Stimulated activated CD8-positive, alpha-beta memory T cell treated with anti-CD3 and anti-CD28 coated beads, Interleukin-15, amount 100 ng/mL, for 4 hours (primary cell): ENCODE results near the gene TCF20.
A peak's percentile ranks its signal among the peaks of the same experiment; 100 is the strongest.

Experiments used
- DNase-seq, 2 donors: peaks; one replicate each; pipeline ENCODE4 v3.0.0-alpha.2; 2020; ENCODE audit warnings: low read depth in 2 of 2

Gene TCF20

DNA sequence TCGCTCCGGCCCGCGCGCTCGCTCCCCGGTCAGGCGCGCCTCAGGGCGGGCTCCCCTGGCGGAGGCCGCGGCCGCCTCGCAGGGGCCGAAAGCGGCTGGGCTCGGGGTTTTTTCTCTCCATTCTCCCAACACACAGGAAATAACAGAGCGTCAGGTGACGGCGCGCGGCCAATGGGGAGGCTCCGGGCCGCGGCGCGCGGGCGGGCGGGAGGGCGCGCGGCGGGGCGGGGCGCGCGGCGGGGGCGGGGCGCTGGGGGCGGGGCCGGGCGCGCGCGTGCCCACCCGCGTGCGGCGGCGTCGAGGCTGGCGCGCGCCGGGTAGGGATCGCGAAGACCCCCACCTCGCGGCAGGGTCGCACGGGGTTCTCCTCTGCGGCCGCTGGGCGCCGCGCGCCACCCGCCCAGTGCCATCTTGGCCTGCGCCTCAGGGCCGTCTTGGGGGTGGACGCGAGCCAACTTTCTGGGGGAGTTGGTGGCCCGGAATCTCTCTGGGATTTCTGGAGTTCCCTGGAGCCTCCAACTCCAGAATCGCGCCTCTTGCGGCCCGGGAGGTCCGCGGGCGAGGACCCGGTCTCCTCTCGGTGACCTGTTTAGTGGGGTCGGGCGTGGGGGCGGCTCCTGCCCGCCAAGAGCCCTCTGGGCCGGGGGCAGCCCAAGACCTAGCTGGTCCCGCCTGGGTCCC, at the start of gene TCF20:
TCF20 (minus strand) TSS at position 144 of the 681 bp plus-strand sequence. CDS start 55,348 bp downstream, outside the sequence.
- peak; percentile 56 to 61 for DNase-seq

DNA sequence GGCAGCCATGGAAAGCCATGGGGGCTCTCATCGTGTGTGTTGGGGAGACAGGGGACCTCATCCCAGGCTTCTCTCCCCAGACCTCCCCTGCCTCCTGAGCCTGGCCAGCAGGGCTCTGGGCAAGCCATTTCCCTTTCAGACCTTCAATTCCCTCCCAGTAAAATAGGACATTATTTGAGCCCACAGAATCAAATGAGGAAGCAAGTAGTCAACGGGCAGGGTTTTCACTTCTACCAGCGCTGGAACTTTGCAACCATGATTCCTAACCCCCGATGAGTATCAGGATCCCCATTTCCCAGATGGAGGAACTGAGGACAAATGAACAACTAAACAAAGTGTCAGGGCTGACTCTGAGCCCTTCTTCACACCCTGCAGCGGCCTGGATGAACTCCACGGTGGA, 48.9 kb upstream of the TCF20 start:
- no peak for DNase-seq

DNA sequence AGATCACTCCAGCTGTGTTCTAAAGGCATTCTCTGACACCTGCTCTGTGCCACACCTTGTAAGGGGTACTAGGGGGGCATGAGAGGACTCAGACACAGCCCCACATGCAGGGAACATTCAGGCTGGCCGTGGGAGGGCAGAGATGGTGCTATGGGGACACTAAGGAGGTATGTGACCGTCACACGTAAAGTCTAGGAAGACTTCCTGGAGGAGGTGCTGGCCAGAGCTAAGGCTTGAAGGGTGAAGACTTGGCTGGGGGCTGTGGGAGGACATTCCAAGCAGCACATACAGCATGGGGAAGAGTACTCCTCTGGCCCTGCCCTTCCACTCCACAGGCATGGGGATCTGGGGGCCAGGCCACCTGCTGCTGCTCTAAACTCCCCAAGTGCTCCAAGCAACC, 48.5 kb upstream of the TCF20 start:
- no peak for DNase-seq

DNA sequence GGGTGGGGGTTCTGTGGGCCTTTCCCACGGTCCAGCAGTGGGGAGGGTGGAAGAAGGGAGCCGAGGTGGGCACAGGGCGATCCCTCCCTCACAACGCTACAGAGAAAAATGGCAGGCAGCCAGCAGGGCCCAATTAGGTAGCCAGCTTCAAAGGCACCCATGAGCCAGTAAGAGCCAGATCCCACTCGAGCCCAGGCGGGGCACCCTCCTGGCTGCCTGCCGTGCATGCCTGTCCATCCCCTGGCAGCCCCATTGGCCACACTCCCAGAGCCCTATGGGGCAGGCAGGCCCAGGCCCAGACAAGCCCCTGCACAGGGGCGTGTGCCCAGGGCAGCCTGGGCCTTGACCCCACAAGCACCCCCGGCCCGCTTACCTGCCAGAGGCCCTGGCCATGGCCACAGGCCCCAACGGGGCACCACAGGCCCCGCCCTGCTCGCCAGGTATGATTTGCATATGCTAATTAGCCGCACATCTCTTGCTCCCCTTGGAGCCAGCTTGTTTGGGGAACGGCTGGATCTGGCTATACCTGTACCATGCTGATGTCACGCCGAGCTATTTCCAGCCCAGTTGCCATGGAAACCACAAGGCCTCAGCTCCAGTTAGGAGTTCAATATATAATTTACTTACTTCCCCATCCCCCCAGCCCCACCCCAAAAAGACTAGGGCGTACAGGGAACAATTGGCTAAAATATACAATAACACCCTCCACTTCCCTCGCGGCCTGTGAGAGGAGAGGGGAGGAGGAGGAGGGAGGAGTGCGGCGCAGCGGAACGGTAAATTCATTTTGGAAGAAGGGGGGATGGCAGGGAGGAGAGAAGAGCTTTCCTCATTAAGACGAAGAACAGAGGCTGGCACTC, 47.5 kb upstream of the TCF20 start:
- DNase-seq, result no peak

DNA sequence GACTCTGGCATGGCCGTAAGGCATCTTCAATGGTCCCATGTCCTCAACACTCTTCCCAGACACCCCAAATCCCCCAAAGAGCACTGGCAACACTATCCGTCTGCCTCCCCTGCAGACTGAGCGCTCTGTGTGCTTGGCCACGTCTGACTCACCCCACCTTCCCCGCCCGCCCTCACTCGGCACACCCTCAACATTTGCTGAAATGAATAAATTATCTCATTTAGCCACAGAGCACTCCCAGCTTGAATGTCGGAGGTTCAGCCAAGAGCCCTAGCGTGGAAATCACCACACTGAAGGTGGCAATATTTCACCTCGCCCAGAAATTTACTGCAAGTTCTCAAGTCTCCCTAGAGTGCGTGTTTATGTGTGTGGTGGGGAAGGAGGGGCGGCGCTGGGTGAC, 46.6 kb upstream of the TCF20 start:
- DNase-seq, result peak; percentile 39 to 44

DNA sequence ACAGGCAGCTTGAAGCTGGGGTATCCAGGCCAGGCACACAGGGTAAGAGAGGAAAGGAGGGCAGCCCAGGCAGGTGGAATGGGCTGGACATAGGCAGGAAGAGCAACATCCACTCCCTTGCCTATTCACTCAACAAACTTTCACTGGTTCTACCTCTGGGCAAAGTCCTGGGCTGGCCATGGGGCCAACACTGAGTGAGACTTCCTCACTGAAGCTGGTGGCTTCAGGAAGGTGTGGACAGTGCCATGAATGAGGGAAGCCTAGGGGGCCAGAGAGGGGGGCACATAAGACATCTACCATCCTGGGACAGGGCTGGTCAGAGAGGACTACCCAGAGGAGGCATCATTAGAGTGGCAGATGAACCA, 44.9 kb upstream of the TCF20 start:
- DNase-seq, result no peak

DNA sequence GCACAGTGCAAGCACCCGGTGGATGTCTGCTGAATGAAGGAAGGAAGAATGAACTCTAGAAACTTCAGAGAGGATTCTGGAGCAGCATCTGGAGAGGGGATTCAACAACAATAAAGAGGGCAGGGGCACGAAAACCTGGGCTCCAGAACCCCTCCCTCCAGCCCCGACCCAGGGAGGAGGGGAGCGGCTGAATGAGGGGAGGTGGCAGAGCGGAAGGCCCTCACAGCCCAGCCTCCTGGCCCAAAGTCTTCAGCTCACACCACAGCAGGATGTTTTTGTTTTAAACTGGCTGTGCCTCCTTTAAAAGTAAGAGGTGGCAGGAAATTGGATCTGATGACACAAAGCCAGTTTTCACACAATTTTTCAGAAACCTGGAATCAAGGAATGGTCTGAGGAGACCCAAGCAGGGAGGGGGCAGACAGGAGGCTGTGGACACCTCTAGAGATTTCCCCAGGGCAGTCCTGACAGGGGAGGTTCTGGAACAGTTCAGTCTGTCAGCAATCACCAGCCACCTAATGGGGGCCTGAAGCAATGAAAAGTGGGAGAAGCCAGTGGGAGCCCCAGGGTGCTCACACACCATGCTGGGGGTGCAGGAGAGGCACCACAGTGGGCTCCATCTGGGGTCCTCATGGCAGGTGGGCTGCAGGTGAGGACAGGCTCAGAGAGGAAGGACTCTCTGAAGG, 44.4 kb upstream of the TCF20 start:
- DNase-seq, result no peak

DNA sequence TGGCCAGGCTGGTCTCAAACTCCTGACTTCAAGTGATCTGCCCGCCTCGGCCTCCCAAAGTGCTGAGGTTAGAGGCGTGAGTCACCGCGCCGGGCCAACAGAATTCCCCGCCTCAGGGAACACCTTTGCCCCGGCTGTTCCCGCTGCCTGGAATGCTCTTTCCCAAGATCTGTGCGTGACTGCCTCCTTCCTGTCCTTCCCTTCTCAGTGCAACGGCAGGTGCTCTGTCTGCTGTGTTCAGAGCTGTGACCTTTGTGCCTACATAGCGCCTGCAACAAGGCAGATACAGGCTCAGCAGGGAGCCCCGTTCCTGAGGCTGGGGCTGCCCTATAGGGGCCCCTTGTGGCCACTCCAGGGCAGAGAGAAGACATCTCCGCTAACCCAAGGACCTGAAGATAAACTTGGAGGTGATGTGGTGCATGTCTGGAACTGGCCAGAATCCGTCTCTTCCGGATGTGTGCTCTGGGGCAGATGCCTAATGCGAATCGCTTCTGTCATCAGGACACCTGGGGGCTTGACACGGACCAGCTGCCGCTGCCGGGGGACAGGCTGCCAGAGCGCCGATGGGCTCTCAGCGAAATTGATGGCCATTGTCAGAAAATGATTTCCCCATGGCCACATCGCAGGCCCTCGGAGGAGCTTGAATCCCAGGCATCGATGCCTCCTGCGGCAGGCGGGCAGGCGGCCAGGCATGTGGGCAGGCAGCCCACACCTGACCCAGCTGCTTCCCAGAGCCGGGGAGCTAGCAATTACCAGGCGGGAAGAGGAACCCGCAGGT, 43.5 kb upstream of the TCF20 start:
- no peak for DNase-seq

DNA sequence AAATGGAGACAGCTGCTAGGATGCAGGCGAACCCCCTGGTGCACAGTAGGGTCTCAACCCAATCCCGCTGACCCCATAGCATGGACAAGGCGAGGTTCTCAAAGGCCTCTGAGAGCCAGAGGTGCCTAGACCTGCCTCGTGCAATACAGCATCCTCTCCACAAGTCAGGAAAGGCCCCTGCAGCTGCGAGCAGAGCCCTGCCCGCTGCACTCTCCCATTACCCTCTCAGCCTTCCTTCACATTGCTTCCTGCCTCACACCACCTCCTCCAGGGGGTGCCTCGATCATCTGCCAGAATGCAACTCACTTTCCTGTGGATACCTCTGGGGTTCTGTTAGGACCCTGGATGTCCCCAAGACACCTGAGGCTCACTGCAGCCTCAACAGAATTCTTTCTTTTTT, 42.8 kb upstream of the TCF20 start:
- no peak for DNase-seq

DNA sequence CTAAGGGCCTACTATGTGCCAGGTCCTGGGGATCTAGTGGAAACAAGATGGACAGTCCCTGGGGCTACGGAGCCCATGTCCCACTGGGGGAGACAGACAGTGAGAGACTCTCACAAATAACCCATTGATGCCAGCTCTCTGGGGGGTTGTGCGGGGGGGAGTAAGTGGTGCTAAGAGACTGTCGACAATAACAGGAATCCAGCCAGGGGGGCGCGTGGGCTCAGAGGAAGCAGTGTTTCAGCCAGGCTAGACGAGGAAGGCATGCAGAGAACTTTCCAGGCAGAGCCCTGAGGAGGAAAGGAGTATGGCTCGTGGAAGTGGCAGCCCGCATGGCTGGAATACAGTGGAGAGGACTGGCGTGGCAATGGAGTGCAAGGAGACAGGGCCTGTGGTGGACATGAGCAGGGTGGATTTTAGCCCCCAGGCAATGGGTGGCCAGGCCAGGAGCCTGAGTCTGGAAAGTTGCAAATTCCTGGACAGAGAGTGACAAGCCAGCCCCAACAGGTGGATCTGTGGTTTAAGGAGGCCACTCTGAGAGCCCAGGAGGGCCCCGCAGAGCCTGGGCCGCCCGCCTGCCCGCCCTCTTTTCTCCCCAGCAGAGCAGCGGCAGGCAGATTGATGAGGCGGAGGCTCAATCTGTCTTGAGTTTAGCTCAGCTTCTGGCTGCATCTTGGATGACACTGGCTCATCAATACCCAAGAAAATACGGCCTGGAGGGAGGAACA, 40.0 kb upstream of the TCF20 start:
- DNase-seq, result no peak

DNA sequence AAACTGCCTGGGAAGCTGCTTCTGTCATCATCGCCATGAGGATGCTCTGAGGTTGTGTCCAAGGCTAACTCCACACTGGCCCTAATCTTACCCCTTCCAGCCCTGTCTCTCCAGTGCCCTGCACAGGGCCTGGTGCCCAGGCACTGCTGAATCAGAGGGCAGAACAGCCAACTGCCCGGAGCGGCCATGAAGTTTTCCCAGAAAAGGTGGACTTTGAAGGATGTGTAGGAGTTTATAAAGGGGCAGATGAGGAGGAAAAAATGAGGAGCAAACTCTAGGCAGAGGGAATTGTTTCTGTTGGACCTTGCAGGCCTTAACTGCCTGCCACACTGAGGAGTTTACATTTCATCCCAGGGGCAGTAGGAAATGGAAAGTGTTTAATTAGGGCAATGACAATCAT, 39.4 kb upstream of the TCF20 start:
- DNase-seq, result no peak

DNA sequence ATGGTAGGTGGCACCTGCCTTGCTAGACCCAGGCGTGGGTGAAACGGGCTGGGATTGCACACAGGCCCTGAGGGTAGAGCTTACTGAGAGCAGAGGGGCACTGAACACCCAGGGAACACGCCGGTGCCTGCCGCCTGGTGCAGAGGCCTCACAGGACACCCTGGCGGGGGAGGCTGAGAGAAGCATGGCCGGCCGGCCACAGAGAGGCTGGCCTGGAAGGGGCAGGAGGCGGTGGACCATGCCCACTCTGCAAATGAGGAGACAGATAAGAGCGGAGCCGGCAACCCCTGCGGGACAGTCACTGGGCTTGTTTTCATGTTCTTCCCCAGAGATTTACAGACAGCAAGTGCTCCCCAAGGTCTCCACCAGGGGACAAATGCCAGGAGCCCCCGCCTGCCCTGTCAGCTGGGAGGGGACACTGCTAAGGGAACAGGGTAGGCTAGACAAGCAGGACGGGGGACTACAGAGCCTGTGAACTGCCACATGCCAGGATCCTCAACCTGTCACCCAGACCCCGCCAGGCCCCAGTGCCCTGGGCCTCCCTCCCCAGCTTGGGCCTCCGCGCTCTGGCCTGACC, 38.5 kb upstream of the TCF20 start:
- no peak for DNase-seq

DNA sequence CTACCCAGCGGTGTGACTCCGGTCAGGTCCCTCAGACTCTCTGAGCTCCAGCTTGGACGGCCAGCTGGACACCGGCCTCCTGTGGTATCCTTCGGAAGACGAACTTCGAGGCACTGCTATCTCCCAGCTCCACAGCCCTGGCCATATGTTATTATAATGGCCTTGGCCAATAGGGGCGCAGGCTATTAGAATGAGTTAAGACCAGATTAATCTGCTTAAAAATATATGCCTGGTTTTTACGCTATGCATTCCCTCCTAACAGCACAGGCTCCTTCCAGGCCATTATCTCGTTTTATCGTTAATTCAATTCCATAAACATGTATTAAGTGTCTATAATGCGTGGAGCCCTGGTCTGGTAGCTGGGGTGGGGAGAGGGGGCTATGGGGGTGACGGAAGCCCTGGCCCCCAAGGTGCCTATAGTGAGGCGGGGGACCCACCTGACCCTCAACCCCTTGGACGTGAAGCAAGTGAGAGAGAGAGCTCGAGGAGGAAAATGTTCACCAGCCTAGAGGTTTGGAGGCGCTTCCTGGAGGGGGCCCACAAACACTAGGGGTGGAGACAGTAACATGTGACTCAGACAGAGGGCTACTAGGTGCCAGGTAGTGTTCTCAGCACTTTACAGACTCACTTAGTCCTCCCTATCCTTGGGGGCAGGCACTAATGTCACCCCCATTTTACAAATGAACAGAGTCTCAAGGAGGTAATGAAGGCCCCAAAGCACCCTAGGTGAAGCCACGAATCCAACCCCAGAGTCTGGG, 37.5 kb upstream of the TCF20 start:
- no peak for DNase-seq

DNA sequence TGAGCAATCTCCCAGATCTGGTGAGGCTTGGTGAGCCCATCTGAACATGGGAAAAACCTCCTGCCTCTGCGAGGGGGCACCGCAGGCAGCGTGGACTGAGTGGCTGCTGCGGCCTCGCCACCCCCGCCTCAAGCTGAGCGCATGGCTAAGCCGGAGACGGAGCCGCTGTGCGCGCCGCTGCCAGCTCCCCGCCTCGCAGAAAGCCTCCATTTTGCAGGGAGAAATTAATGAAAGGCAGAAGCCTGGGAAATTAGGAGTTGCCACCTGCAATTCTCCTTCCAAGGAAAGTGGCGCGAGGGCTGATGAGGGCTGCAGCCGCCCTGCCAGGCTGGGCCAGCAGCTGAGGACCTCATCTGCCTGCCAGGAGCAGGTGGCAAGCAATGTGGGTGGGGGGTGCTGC, 35.6 kb upstream of the TCF20 start:
- DNase-seq, result no peak

DNA sequence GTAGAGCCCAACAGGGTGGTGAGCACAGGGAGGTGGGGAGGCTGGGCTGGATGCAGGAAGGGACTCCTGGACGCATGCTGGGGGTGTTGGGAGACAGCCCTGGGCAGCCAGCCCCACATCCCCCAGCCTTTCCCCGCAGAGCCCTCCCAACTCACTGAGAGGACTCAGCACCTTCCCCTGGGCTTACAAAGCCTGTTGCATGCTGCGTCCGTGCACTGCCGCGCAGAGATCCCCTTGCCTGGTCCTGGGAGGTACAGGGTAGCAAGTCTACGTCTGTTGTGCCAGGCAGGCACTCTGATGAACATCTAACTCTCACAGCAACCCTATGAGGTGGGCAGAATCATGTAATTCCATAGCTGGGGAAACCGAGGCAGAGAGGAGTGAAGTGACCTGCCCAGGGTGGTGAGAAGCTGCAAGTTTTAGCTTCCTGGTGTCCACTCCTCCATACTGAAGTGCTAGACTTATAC, 33.9 kb upstream of the TCF20 start:
- DNase-seq, result no peak

DNA sequence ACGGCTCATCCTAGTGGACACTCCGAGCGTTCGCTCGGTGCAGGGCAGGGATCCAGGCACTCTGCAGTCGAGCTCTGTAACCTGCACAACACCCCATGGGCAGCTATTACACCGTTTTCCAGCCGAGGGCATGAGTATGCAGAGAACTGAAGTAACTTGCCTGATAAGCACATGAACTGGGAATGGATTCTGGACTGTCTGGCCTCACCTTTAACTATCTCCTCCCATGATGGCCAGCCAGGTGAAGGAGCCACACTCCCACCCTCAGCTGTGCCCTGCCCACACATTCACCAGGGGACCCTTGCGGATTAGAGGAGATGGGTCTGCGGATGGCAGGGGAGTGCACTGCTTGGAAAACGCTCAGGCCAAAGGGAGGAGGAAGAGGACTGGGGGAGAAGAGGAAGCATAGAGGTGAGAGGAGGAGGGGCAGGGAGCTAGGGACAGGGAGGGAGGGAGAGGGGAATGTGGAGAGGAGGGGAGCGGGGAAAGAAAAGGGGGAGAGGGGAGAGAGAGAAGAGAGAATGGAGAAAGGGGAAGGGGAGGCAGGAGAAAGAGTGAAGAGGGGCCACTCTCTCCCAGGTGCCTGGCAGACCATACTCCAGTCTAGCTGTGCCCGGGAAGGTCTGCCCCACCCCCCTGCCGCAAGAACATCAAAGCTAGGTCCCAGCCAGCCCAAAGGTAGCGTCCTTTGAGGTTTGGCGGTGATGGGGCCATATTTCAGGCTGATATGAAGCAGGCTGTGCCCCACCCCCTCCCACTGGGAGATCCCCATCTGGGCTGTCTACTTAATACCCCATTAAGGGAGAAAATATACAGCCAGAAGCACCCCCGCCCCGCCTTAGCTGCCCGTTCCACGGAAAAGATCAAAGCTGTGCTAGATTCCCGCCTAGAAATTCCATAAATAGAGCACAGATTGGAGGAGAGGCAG, 33.2 kb upstream of the TCF20 start:
- no peak for DNase-seq

DNA sequence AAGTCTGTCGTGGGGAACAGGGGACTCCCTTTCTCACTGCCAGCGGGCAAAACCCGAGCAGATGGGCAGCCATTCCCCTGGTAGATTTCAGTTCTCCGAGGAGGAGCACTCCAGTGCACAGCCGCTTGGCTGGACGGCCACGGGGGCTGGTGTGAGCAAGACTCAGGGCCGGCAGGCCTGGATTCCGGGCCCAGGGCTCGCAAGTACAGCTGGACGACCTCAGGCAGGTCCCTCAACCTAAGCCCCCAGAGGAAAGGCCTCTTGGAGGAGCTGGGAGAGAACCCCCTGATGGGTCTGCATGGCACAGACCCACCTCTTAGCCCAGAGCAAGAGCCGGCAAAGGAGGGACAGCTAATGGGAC, 31.3 kb upstream of the TCF20 start:
- DNase-seq, result no peak

DNA sequence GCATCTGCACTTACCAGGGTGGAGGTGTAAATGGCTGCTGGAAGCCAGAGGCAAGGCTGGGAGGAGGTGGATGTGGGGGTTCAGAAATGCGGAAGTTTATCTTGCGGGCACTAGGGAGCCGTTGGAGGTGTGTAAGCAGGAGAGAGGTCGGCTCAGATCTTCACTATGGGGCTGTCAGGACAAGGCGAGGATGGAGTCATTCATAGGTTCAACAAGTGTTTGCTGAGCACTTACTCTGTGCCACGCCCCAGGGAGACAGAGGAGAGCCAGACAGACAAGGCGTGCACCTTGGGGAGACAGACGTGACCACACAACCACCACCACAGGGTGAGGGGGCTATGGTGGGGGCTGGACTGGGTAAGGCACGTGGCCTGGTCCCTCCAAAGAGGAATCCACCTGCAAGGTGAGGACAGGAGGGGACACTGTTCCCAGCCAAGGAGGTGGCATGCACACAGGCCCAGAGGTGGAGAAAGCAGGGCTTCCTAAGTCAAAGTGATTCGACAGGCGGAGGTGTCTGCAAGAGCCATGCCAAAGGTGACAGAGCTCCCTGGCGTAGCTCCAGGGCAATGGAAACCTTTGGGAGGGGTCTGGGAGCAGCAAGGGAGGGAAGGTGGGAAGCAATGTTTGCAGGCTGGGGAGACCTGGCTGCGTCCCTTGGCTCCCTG, 30.8 kb upstream of the TCF20 start:
- no peak for DNase-seq
